Right cardiac atrium (tissue), 5 donors: ENCODE measurements around the gene ARHGAP42. TPM values are rescaled to one million over a fixed set of nuclear protein-coding genes. Genes with fewer than 3 reads are reported as not detected.

Experiments used
- ATAC-seq, 2 donors: fragments of 200-7000 bp; cut with Tn5 transposase; one replicate each; pipeline versions ENCODE4 v1.8.0 to v1.9.1; 2020; ENCODE audit warnings: moderate library complexity in 2 of 2, mild to moderate bottlenecking in 1 of 2
- DNase-seq, 3 donors: peaks; one replicate each; pipeline ENCODE4 v3.0.0-alpha.2; 2020
- H3K27ac ChIP-seq: one replicate; pipeline ENCODE4 v1.5.1; 2013; ENCODE audit warnings: mild to moderate bottlenecking, low read length, control low read depth, moderate library complexity
- H3K27me3 ChIP-seq: one replicate; pipeline ENCODE4 v1.6.1; 2013; ENCODE audit not compliant: control insufficient read depth, insufficient read depth
- H3K4me1 ChIP-seq: one replicate; pipeline ENCODE4 v1.6.1; 2013; ENCODE audit warnings: low read length; ENCODE audit not compliant: control insufficient read depth, insufficient read depth
- H3K4me3 ChIP-seq: one replicate; pipeline ENCODE4 v1.5.1; 2013; ENCODE audit warnings: low read length, control low read depth
- H3K9me3 ChIP-seq: one replicate; pipeline ENCODE4 v1.6.1; 2013; ENCODE audit warnings: low read length; ENCODE audit not compliant: control insufficient read depth
- WGBS: extraction: QIAGEN DNeasy Blood & Tissue Kit; methylation state at CpG from one replicate; pipeline ENCODE4 v1.1.7; 2013; 5-methylcytosine and 5-hydroxymethylcytosine counted together
- intact Hi-C, 4 donors: fragments of 100-400 bp; cut with DNase I; formaldehyde crosslinking; loops; one replicate each; pipeline versions ENCODE4 v1.11.0 to v1.14.0; 2022 to 2023
- polyA plus RNA-seq: library from polyadenylated mRNA; stranded (reverse); fragments of 200-250 nt; gene quantifications from one replicate; pipeline ENCODE4 v1.2.3, GENCODE V29; 2013
- total RNA-seq, 4 donors: library from RNA; stranded (reverse); fragmentation: NEBNext Ultra II Directional; extraction: Animal tissue kit (Norgen Biotek cat#: 25700); gene quantifications; one replicate each; pipeline ENCODE4 v1.2.1, GENCODE V29; 2021
- donor health status: healthy with polysubstance abuse.
- donor health status: DM: no; HTN: yes; CAD: no.
- donor health status: DM: no; HTN: no; CAD: no.
- donor health status: DM: no; HTN: yes; CAD: no; lungs with severe emphysema.
- donor health status: DM: yes; HTN: yes; CAD: no.

ARHGAP42 gene
- total and polyA plus RNA-seq, 5 donors, result 4.5 to 8.6 (median 6.6) TPM

DNA sequence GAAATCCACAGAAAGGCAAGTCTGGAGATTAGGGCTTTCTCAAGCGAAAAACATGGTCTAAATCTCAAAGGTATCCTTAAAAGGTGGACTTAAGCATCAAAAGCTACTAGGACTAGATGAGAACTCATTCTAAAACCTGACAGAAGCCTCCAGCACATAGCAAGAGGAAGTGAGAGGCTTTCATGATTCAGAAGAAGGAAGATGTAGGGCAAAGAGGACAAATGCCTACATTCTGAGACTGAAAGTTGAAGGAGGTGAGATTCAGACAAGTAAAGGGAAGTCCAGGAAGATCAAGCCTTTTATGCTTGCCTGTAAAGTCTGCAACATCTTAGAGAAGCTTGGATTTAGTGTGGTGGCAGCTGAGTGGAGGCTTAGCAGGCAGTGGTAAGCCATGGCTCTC lies 343.6 kb downstream of the ARHGAP42 start:
- 90% methylated on average over 1 of the region's 1 CpG for WGBS
- no peak for DNase-seq
- no peak overlapping the region for H3K4me3 ChIP-seq
- H3K4me1 ChIP-seq, result no peaks in the 10 kb centered on the region
- H3K27me3 ChIP-seq, result no peaks in the 10 kb centered on the region
- intact Hi-C loops, result loop anchor here in 1 of 4 donors (10.0 kb wide), 1 partner anchor 84 kb away; no protein-coding TSS in a partner anchor
- no peak overlapping the region for H3K27ac ChIP-seq
- ATAC-seq, result no peak
- no peaks in the 10 kb centered on the region for H3K9me3 ChIP-seq

DNA sequence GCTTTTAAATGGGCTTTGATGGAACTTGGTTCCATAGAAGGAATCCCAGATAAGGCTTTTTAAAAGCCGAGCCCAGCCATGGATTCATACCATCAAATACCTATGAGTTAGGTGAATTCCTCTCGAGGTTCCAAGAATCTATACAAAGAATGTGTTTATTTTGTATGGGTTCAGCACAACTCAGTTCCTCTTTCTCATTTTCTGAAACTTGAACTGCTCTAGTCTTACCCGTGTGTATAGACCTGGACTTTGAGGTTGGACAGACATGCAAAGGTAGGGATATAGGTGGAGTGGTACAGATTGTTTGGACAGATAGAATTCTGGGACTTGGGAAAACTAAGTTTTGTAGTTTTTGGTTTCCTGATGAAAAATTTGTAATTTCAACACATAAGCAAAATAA lies 344.6 kb downstream of the ARHGAP42 start:
- no peaks in the 10 kb centered on the region for H3K9me3 ChIP-seq
- no peak overlapping the region for H3K27ac ChIP-seq
- WGBS, result 90% methylated on average over 3 of the region's 3 CpGs
- H3K27me3 ChIP-seq, result no peaks in the 10 kb centered on the region
- no peak for ATAC-seq
- no peak for DNase-seq
- H3K4me1 ChIP-seq, result no peaks in the 10 kb centered on the region
- intact Hi-C loops, result loop anchor here in 1 of 4 donors (10.0 kb wide), 1 partner anchor 83 kb away; no protein-coding TSS in a partner anchor
- H3K4me3 ChIP-seq, result no peak overlapping the region

DNA sequence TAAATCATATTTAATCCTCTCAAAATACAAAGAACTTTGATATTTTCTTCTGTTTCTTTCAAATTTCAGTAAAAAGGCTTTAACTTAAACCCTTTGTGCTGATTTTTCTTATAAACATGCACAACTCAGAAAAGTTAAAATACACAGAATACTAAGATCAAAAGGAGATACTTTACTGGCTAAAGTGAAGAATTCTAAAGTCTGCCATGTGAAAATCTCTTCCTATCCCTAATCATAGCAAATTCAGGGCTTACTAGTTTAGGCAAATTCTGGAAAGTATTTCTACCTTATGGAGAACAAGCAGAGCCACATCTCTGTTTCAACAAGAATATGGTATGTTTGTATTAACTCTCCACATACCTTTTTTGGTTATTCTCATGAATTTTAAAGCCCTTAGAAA lies 345.9 kb downstream of the ARHGAP42 start:
- no peaks in the 10 kb centered on the region for H3K9me3 ChIP-seq

DNA sequence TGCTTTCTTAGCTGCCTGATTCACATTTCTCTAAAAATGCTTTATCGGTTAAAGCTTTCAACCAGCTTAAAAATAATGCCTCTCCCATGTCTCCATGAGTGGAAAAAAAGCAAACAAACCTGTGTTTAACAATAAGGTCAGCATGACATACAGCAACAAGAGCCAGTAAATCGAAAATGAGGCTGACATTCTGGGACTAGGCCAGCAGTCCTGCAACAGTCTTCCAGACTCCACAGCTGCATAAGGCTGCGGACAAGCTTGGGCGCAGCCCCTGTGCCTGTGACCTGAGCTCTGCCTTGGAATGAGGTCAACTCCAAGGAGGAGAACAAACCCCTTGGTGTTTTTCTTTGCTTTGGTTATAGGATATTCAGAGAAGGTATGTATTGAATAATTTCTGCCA lies 347.0 kb downstream of the ARHGAP42 start:
- Histone ChIP-seq H3K27me3 (no peaks in the 10 kb centered on the region), H3K9me3 (no peaks in the 10 kb centered on the region), H3K4me3 (peak overlapping the region; percentile 25), H3K4me1 (no peaks in the 10 kb centered on the region), H3K27ac (peak overlapping the region; percentile 56)
- DNase-seq (peak; percentile 70 to 89 (median 84)), ATAC-seq (peak; percentile 91 to 94)
- intact Hi-C loops, result loop anchor here in 1 of 4 donors (10.0 kb wide), 1 partner anchor 81 kb away; no protein-coding TSS in a partner anchor
- WGBS, result 24% methylated on average over 4 of the region's 4 CpGs

More for the DNA sequence above, 345.9 kb downstream of the ARHGAP42 start:
- Histone ChIP-seq H3K4me3 (no peak overlapping the region), H3K27me3 (no peaks in the 10 kb centered on the region), H3K4me1 (no peaks in the 10 kb centered on the region), H3K27ac (no peak overlapping the region)
- DNase-seq (no peak), ATAC-seq (no peak)
- intact Hi-C loops, result loop anchor here in 1 of 4 donors (10.0 kb wide), 1 partner anchor 82 kb away; no protein-coding TSS in a partner anchor

DNA sequence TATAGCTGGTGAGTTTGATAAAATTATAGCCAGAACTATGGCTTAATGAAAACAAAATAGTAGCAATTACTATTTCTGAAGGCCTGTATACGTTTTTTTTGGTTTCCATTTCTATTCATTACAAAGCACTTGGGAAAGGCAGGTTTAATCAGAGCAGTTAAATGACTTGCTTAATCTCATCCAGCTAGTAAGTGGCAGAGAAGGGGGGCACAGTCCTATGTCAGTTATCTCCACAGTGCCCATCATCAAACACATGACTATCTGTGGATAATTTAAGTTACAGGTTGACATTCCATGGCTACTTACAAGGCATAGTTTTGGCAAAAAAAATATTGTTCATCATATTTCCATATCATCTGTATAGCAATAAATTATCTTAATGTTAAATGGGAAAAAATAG lies 348.8 kb downstream of the ARHGAP42 start:
- Histone ChIP-seq H3K9me3 (no peaks in the 10 kb centered on the region), H3K27ac (no peak overlapping the region), H3K4me3 (no peak overlapping the region), H3K27me3 (no peaks in the 10 kb centered on the region), H3K4me1 (no peaks in the 10 kb centered on the region)
- intact Hi-C loops, result loop anchor here in 1 of 4 donors (10.0 kb wide), 1 partner anchor 79 kb away; no protein-coding TSS in a partner anchor
- 40% methylated on average over 1 of the region's 1 CpG for WGBS
- DNase-seq (no peak), ATAC-seq (peak; percentile 47 to 48)
